H9 (cell line): ENCODE data around the gene PLD4. TPM values are rescaled to one million over a fixed set of nuclear protein-coding genes. Genes with fewer than 3 reads are reported as not detected.
A peak's percentile ranks its signal among the peaks of the same experiment; 100 is the strongest.

Experiments
- DNase-seq: peaks from one replicate; pipeline ENCODE4 v3.0.0-alpha.2; 2017
- H2AFZ ChIP-seq: one replicate; pipeline ENCODE4 v1.6.1; 2013; ENCODE audit warnings: mild to moderate bottlenecking, low read length, control low read depth, moderate library complexity
- H2AK5ac ChIP-seq: 2 replicates; pipeline ENCODE4 v1.6.1; 2013; ENCODE audit warnings: low read length, control low read depth, mixed read lengths; ENCODE audit not compliant: insufficient read length
- H2BK120ac ChIP-seq: one replicate; pipeline ENCODE4 v1.6.1; 2013; ENCODE audit warnings: low read depth, mild to moderate bottlenecking, low read length, control low read depth, inconsistent platforms; ENCODE audit not compliant: poor library complexity, severe bottlenecking
- H2BK12ac ChIP-seq: 2 replicates; pipeline ENCODE4 v1.6.1; 2013; ENCODE audit warnings: low read length, control low read depth, mixed read lengths, low read depth; ENCODE audit not compliant: insufficient read length
- H2BK15ac ChIP-seq: 2 replicates; pipeline ENCODE4 v1.6.1; 2013; ENCODE audit warnings: low read depth, low read length, control low read depth
- H2BK20ac ChIP-seq: one replicate; pipeline ENCODE4 v1.6.1; 2013; ENCODE audit warnings: low read depth, mild to moderate bottlenecking, low read length, control low read depth, inconsistent platforms; ENCODE audit not compliant: poor library complexity, severe bottlenecking
- H2BK5ac ChIP-seq: 2 replicates; pipeline ENCODE4 v1.6.1; 2013; ENCODE audit warnings: low read length, control low read depth, mixed read lengths; ENCODE audit not compliant: insufficient read length
- H3K14ac ChIP-seq: 2 replicates; pipeline ENCODE4 v1.6.1; 2013; ENCODE audit warnings: low read length, control low read depth; ENCODE audit not compliant: insufficient read depth
- H3K18ac ChIP-seq: 2 replicates; pipeline ENCODE4 v1.6.1; 2013; ENCODE audit warnings: low read depth, mild to moderate bottlenecking, mixed read lengths, low read length, control low read depth; ENCODE audit not compliant: insufficient read length
- H3K23ac ChIP-seq: 2 replicates; pipeline ENCODE4 v1.6.1; 2013; ENCODE audit warnings: low read length, control low read depth, mixed read lengths, low read depth; ENCODE audit not compliant: insufficient read length
- H3K23me2 ChIP-seq: 2 replicates; pipeline ENCODE4 v1.6.1; 2013; ENCODE audit warnings: low read depth, mild to moderate bottlenecking, mixed read lengths, low read length, control low read depth; ENCODE audit not compliant: insufficient read length, poor library complexity, severe bottlenecking
- H3K27ac ChIP-seq: 2 replicates; pipeline ENCODE4 v1.5.1; 2013; ENCODE audit warnings: low read length, control low read depth, mixed read lengths, low read depth; ENCODE audit not compliant: insufficient read length
- H3K27me3 ChIP-seq: 2 replicates; pipeline ENCODE4 v1.6.1; 2013; ENCODE audit warnings: low read length, control low read depth, inconsistent platforms; ENCODE audit not compliant: insufficient read depth
- H3K4ac ChIP-seq: 2 replicates; pipeline ENCODE4 v1.6.1; 2013; ENCODE audit warnings: low read depth, mild to moderate bottlenecking, control low read depth, inconsistent platforms, low read length, moderate library complexity
- H3K4me1 ChIP-seq: 2 replicates; pipeline ENCODE4 v1.6.1; 2013; ENCODE audit warnings: low read length, control low read depth, inconsistent platforms; ENCODE audit not compliant: insufficient read depth
- H3K4me2 ChIP-seq: 2 replicates; pipeline ENCODE4 v1.6.1; 2013; ENCODE audit warnings: low read length, control low read depth, mixed read lengths; ENCODE audit not compliant: insufficient read length, insufficient read depth
- H3K56ac ChIP-seq: 2 replicates; pipeline ENCODE4 v1.6.1; 2013; ENCODE audit warnings: low read depth, mild to moderate bottlenecking, mixed read lengths, low read length, control low read depth; ENCODE audit not compliant: insufficient read length
- H3K79me1 ChIP-seq: 2 replicates; pipeline ENCODE4 v1.6.1; 2013; ENCODE audit warnings: low read depth, mild to moderate bottlenecking, moderate library complexity, low read length, control low read depth, inconsistent platforms; ENCODE audit not compliant: insufficient read depth, poor library complexity, severe bottlenecking
- H3K79me2 ChIP-seq: 2 replicates; pipeline ENCODE4 v1.6.1; 2013; ENCODE audit warnings: low read length, control low read depth, inconsistent platforms; ENCODE audit not compliant: insufficient read depth
- H3K9ac ChIP-seq: 2 replicates; pipeline ENCODE4 v1.6.1; 2013; ENCODE audit warnings: low read length, control low read depth, mixed read lengths; ENCODE audit not compliant: insufficient read length; ENCODE audit errors: extremely low read depth
- H3K9me3 ChIP-seq: one replicate; pipeline ENCODE4 v1.6.1; 2013; ENCODE audit warnings: low read depth, low read length, inconsistent platforms; ENCODE audit not compliant: control insufficient read depth
- H3T11ph ChIP-seq: one replicate; pipeline ENCODE4 v1.6.1; 2013; ENCODE audit warnings: mild to moderate bottlenecking, low read length, control low read depth, inconsistent platforms
- H4K20me1 ChIP-seq: one replicate; pipeline ENCODE4 v1.6.1; 2013; ENCODE audit not compliant: control insufficient read depth, insufficient read length, insufficient read depth
- H4K5ac ChIP-seq: 2 replicates; pipeline ENCODE4 v1.6.1; 2013; ENCODE audit warnings: low read depth, mild to moderate bottlenecking, mixed read lengths, low read length, control low read depth; ENCODE audit not compliant: insufficient read length
- H4K8ac ChIP-seq: replicated peaks from 2 replicates; pipeline ENCODE4 v1.6.1; 2013; ENCODE audit warnings: low read length, control low read depth, mixed read lengths, low read depth; ENCODE audit not compliant: insufficient read length
- H4K91ac ChIP-seq: 2 replicates; pipeline ENCODE4 v1.6.1; 2013; ENCODE audit warnings: low read depth, mild to moderate bottlenecking, moderate library complexity, mixed read lengths, low read length, control low read depth; ENCODE audit not compliant: insufficient read length
- H3K27ac Mint-ChIP-seq, 3 experiments: 2 replicates in 2 of 3; 3 replicates in 1 of 3; pipeline ENCODE4 v1.8.0; 2020 to 2021; ENCODE audit warnings: mixed read lengths in 3 of 3, mild to moderate bottlenecking in 1 of 3, moderate library complexity in 1 of 3
- H3K27me3 Mint-ChIP-seq: 2 replicates; pipeline ENCODE4 v1.8.0; 2021; ENCODE audit warnings: low read depth, mild to moderate bottlenecking, moderate library complexity, mixed read lengths
- H3K36me3 Mint-ChIP-seq, 3 experiments: 2 replicates in 2 of 3; 3 replicates in 1 of 3; pipeline ENCODE4 v1.8.0; 2020 to 2021; ENCODE audit warnings: low read depth in 3 of 3, mixed read lengths in 3 of 3; ENCODE audit not compliant: insufficient read depth in 1 of 3
- H3K4me1 Mint-ChIP-seq, 2 experiments: 2 replicates each; pipeline ENCODE4 v1.8.0; 2020; ENCODE audit warnings: mixed read lengths in 2 of 2
- H3K4me3 Mint-ChIP-seq, 2 experiments: 2 replicates in 1 of 2; 3 replicates in 1 of 2; pipeline ENCODE4 v1.8.0; 2020 to 2021; ENCODE audit warnings: mild to moderate bottlenecking in 2 of 2, mixed read lengths in 2 of 2, moderate library complexity in 1 of 2
- H3K9me3 Mint-ChIP-seq, 2 experiments: 2 replicates in 1 of 2; 3 replicates in 1 of 2; pipeline ENCODE4 v1.8.0; 2020; ENCODE audit warnings: mild to moderate bottlenecking in 2 of 2, mixed read lengths in 2 of 2, moderate library complexity in 1 of 2
- WGBS: extraction: QIAGEN DNeasy Blood & Tissue Kit; methylation state at CpG from one replicate; pipeline ENCODE4 v1.1.7; 2013; ENCODE audit warnings: missing lambda C conversion rate, low lambda C conversion rate, mixed read lengths; ENCODE audit not compliant: insufficient read length; ENCODE audit errors: extremely low coverage; 5-methylcytosine and 5-hydroxymethylcytosine counted together
- total RNA-seq: library from RNA; stranded (reverse); gene quantifications from 2 replicates; pipeline ENCODE4 v1.2.1, GENCODE V29; 2021
- TF ChIP-seq, protein P1 (sequence below): fragments of 200-600 bp; sonication (generic); conservative IDR thresholded peaks from 3 replicates; pipeline ENCODE4 v1.8.0; 2021; ENCODE audit warnings: antibody characterized with exemption, mild to moderate bottlenecking

Gene PLD4
- total RNA-seq, 1 experiment from 2014 or later, result not detected

DNA sequence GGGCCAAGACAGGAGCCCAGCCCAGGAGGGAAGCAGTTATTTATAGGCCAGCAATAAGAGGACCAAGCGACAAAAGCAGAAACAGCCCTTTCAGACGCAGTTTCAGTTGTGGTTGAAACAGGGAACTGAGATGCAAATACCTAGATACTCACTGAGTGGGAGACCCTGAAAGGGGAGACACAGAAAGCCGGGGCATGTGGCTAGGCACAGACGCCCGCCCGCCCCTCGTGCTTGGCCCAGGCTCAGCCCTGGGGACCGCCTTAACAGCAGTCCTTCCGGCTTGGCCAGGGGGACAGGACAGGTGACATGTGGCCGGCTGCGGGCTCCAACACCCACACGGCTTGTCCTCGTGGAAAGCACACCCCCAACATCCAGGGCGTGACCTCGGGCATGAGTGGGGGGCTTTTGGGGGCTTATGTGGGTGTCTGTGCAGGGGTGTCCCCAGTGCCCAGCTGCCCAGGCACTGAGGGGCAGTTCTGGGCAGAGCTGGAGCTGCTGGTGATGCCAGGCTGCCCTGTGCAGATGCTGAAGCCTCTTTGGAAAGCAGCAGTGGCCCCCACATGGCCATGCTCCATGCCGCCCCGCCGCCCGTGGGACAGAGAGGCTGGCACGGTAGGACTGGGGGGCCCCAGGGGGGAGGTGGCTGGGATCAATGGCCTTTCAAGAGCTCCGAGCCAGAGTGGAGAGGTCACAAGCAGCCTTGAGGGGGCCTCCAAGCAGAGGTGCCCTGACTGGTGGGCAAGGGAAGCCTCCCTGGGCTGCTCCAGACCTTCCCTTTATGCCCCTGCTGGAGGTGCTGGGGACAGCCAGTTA lies 2.1 kb downstream of the PLD4 start:
- Mint-ChIP-seq H3K27ac (no peak overlapping the region), H3K4me1 (0 out of 4 replicates have a peak, but pooled peaks cover 0 to 2% of the 10 kb centered on the region in 2 experiments), H3K36me3 (0 out of 7 replicates have a peak, but pooled peaks cover 0 to 3% (median 0%) of the 10 kb centered on the region in 3 experiments), H3K27me3 (peaks cover 31% of the 10 kb centered on the region), H3K4me3 (no peak overlapping the region), H3K9me3 (no peaks in the 10 kb centered on the region; a peak in 1 of 5 replicates)
- Histone ChIP-seq H3K4ac (no peak overlapping the region), H2AFZ (no peak overlapping the region), H3K9me3 (no peaks in the 10 kb centered on the region), H4K5ac (no peak overlapping the region), H2BK5ac (no peak overlapping the region), H3K14ac (no peak overlapping the region), H3T11ph (no peak overlapping the region), H4K91ac (no peak overlapping the region), H3K23ac (no peak overlapping the region), H3K79me1 (no peaks in the 10 kb centered on the region), H3K79me2 (no peaks in the 10 kb centered on the region), H3K27me3 (peaks cover 8% of the 10 kb centered on the region; the same call in 1 of the 2 replicates), H3K9ac (no peak overlapping the region), H2BK20ac (no peak overlapping the region), H2AK5ac (no peak overlapping the region), H3K27ac (no peak overlapping the region), H2BK12ac (no peak overlapping the region), H2BK120ac (no peak overlapping the region), H3K23me2 (no peaks in the 10 kb centered on the region), H3K4me1 (no peaks in the 10 kb centered on the region; the same call in 1 of the 2 replicates), H3K18ac (no peak overlapping the region), H4K8ac (no peak overlapping the region), H3K56ac (no peak overlapping the region), H2BK15ac (no peak overlapping the region), H4K20me1 (no peaks in the 10 kb centered on the region), H3K4me2 (no peak overlapping the region)
- TF ChIP-seq, protein P1, sequence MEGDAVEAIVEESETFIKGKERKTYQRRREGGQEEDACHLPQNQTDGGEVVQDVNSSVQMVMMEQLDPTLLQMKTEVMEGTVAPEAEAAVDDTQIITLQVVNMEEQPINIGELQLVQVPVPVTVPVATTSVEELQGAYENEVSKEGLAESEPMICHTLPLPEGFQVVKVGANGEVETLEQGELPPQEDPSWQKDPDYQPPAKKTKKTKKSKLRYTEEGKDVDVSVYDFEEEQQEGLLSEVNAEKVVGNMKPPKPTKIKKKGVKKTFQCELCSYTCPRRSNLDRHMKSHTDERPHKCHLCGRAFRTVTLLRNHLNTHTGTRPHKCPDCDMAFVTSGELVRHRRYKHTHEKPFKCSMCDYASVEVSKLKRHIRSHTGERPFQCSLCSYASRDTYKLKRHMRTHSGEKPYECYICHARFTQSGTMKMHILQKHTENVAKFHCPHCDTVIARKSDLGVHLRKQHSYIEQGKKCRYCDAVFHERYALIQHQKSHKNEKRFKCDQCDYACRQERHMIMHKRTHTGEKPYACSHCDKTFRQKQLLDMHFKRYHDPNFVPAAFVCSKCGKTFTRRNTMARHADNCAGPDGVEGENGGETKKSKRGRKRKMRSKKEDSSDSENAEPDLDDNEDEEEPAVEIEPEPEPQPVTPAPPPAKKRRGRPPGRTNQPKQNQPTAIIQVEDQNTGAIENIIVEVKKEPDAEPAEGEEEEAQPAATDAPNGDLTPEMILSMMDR, result peak; percentile 30; the same call in 1 of the 3 replicates
- WGBS, result no CpG with 5 or more reads among the region's 21 CpGs
- DNase-seq, result no peak
